Osteoblast (primary cell): ENCODE data around the gene DEDD2. TPM values are rescaled to one million over a fixed set of nuclear protein-coding genes. Genes with fewer than 3 reads are reported as not detected.

Source experiments
- DNase-seq: peaks from one replicate; pipeline ENCODE4 v3.0.0; 2011; ENCODE audit warnings: low spot score, mixed read lengths; ENCODE audit not compliant: insufficient read length; ENCODE audit errors: missing footprints
- H2AFZ ChIP-seq: 2 replicates; pipeline ENCODE4 v1.6.0; 2011; ENCODE audit warnings: mild to moderate bottlenecking, low read length
- H3K27ac ChIP-seq: 2 replicates; pipeline ENCODE4 v1.5.1; 2011; ENCODE audit warnings: mild to moderate bottlenecking, low read depth, low read length, moderate library complexity
- H3K27me3 ChIP-seq: 2 replicates; pipeline ENCODE4 v1.6.0; 2012; ENCODE audit warnings: mild to moderate bottlenecking, control low read depth, inconsistent platforms, low read length, moderate library complexity; ENCODE audit not compliant: insufficient read depth
- H3K36me3 ChIP-seq: 2 replicates; pipeline ENCODE4 v1.5.1; 2011; ENCODE audit warnings: mild to moderate bottlenecking, low read length, control low read depth, moderate library complexity; ENCODE audit not compliant: insufficient read depth
- H3K4me1 ChIP-seq: 2 replicates; pipeline ENCODE4 v1.5.1; 2011; ENCODE audit warnings: mild to moderate bottlenecking, low read length, control low read depth, moderate library complexity; ENCODE audit not compliant: insufficient read depth
- H3K4me2 ChIP-seq: 2 replicates; pipeline ENCODE4 v1.6.0; 2011; ENCODE audit warnings: mild to moderate bottlenecking, low read length; ENCODE audit not compliant: insufficient read depth
- H3K4me3 ChIP-seq: fragments of 200-600 bp; sonication (generic); 3 replicates; pipeline ENCODE4 v1.5.1; 2012; ENCODE audit warnings: mild to moderate bottlenecking, low read length, inconsistent platforms; ENCODE audit not compliant: insufficient read depth
- H3K79me2 ChIP-seq: 2 replicates; pipeline ENCODE4 v1.6.0; 2012; ENCODE audit warnings: mild to moderate bottlenecking, low read length, control low read depth, inconsistent platforms; ENCODE audit not compliant: insufficient read depth
- H3K9me3 ChIP-seq: 2 replicates; pipeline ENCODE4 v1.5.1; 2011; ENCODE audit warnings: low read depth, low read length, control low read depth
- H4K20me1 ChIP-seq: 2 replicates; pipeline ENCODE4 v1.6.0; 2012; ENCODE audit warnings: mild to moderate bottlenecking, low read length, control low read depth; ENCODE audit not compliant: insufficient read depth
- total RNA-seq: library from RNA; depleted of rRNA; stranded (reverse); fragments of >200 nt; gene quantifications from 2 replicates; pipeline ENCODE4 v1.2.3, GENCODE V29; 2012
- TF ChIP-seq, protein P1 (sequence below): IDR thresholded peaks from 2 replicates; pipeline ENCODE4 v1.5.1; 2011; ENCODE audit warnings: mild to moderate bottlenecking, low read depth, low read length, moderate library complexity; ENCODE audit errors: extremely low read depth

DEDD2 gene
- total RNA-seq, 1 donor: 19.9 TPM

DNA sequence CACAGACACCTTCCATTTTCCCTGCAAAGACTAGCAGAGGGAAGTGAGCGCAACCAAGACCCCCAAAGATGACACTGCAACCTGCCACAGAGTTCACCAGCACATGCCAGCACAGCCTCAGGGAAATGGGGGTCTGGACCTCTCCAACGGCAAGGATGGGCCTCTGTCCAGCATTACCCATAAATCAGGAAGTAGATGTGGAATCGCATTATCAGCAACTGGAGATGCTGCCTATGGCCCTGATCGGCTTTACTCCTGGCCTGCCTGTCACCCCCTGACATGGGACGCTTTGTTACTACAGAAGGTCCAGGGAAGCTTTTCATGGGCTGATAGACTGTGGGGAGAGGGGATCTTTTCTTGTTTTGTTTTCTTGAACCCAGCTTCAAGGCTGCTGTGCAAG, 43.8 kb downstream of the DEDD2 start:
- Histone ChIP-seq H3K4me3 (no peak overlapping the region), H3K79me2 (no peaks in the 10 kb centered on the region), H4K20me1 (no peaks in the 10 kb centered on the region), H3K9me3 (no peaks in the 10 kb centered on the region), H3K27ac (no peak overlapping the region), H3K4me1 (peaks cover 6% of the 10 kb centered on the region), H3K27me3 (peaks cover 43% of the 10 kb centered on the region), H3K36me3 (no peaks in the 10 kb centered on the region), H3K4me2 (no peak overlapping the region), H2AFZ (no peak overlapping the region)
- DNase-seq: no peak
- TF ChIP-seq, protein P1, sequence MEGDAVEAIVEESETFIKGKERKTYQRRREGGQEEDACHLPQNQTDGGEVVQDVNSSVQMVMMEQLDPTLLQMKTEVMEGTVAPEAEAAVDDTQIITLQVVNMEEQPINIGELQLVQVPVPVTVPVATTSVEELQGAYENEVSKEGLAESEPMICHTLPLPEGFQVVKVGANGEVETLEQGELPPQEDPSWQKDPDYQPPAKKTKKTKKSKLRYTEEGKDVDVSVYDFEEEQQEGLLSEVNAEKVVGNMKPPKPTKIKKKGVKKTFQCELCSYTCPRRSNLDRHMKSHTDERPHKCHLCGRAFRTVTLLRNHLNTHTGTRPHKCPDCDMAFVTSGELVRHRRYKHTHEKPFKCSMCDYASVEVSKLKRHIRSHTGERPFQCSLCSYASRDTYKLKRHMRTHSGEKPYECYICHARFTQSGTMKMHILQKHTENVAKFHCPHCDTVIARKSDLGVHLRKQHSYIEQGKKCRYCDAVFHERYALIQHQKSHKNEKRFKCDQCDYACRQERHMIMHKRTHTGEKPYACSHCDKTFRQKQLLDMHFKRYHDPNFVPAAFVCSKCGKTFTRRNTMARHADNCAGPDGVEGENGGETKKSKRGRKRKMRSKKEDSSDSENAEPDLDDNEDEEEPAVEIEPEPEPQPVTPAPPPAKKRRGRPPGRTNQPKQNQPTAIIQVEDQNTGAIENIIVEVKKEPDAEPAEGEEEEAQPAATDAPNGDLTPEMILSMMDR: no peak

DNA sequence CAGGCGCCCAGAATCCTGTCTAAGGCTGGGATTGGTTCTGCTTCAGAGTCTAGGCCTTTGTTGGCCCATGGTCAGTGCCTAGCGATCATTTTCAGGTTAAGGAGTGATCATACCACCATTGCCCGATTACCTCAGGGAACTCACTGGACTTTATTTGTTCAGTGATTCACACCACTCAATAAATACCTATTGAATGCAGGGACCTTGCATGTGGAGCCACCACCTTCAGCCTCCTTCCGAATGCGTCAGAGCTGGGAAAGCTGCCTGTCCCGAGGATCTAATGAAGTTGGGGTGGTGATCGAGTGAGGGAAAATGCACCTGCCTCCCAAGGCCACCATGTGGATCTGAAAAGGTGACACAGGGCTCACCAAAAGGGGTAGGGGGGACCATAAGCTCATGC, 45.2 kb downstream of the DEDD2 start:
- no peak overlapping the region for H3K4me3 ChIP-seq
- H3K79me2 ChIP-seq: no peaks in the 10 kb centered on the region
- DNase-seq: no peak
- H3K4me1 ChIP-seq: peaks cover 6% of the 10 kb centered on the region
- no peaks in the 10 kb centered on the region for H3K9me3 ChIP-seq
- no peak overlapping the region for H3K27ac ChIP-seq
- no peak overlapping the region for H3K4me2 ChIP-seq
- H3K27me3 ChIP-seq: peaks cover 36% of the 10 kb centered on the region
- H3K36me3 ChIP-seq: no peaks in the 10 kb centered on the region
- H2AFZ ChIP-seq: no peak overlapping the region
- H4K20me1 ChIP-seq: no peaks in the 10 kb centered on the region
- TF ChIP-seq, protein P1: no peak

DNA sequence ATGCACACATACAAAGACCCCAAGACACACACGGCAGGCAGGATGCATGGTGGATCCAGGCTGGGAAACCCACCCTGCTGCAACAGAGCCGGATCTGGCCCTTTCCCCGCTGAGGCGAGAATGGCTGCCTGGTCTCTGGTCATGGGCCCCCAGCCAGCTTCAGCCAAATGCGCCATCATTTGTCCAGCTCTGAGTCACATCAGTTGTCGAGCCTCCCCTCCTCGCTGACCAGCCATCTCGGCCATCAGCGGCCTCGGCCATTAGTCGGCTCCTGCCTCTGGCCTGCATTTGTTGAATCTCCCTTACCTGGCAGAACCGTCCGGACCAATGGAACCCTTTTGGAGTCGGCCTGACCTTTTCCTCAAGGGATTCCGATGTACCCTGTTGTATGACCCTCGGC, 46.8 kb downstream of the DEDD2 start:
- no peaks in the 10 kb centered on the region for H3K9me3 ChIP-seq
- H3K79me2 ChIP-seq: no peaks in the 10 kb centered on the region
- H3K27me3 ChIP-seq: peaks cover 34% of the 10 kb centered on the region
- H2AFZ ChIP-seq: no peak overlapping the region
- TF ChIP-seq, protein P1: no peak
- peaks cover under 1% of the 10 kb centered on the region for H3K4me1 ChIP-seq
- DNase-seq: no peak
- no peak overlapping the region for H3K4me2 ChIP-seq
- H3K4me3 ChIP-seq: no peak overlapping the region
- no peak overlapping the region for H3K27ac ChIP-seq
- no peaks in the 10 kb centered on the region for H4K20me1 ChIP-seq
- H3K36me3 ChIP-seq: no peaks in the 10 kb centered on the region

DNA sequence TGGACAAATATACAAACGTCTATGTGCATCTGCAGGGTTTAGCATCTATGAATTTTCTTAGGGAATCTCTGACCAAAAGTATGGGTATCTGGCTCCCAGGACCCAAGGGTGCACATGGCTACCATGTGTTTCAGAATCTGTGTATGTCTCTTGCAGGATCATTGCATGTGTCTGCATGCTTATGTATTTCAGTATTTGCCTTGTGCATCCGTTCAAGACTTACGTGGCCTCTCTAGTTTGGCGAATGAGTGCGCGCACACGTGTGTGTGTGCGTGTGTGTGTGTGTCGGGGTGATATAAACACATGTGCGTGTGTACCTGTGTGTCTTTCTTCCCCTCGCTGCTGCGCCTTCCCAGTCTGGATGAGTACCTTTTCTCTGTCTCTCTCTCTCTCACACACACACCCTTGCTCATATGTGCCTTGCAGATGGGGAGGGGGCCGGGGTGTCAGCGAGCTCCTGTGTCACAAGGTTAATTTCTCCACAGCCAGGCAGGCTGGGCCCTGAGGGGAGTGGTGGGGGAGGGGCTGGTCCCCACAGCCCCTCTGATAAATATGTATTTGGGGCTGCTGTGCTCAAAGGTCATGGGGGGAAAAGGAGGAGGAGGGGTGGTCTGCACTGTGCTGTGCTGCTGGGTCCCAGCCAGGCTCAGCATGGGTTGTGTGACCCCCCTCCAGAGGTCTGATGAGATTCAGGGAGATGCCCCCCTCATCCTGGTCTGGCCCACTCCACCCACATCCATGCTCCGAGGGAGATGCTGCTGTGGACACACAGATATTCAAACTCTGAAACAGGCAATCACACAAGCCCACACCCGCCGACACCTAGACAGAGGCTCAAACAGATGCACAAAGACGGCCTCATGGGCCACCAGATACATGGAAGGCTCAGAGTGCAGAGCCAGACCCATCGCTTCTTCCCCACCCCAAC, 47.7 kb downstream of the DEDD2 start:
- no peak overlapping the region for H3K27ac ChIP-seq
- TF ChIP-seq, protein P1: no peak
- no peak overlapping the region for H3K4me2 ChIP-seq
- H3K9me3 ChIP-seq: no peaks in the 10 kb centered on the region
- no peaks in the 10 kb centered on the region for H4K20me1 ChIP-seq
- no peak overlapping the region for H3K4me3 ChIP-seq
- H3K27me3 ChIP-seq: peaks cover 30% of the 10 kb centered on the region
- no peaks in the 10 kb centered on the region for H3K4me1 ChIP-seq
- no peaks in the 10 kb centered on the region for H3K79me2 ChIP-seq
- no peaks in the 10 kb centered on the region for H3K36me3 ChIP-seq
- no peak overlapping the region for H2AFZ ChIP-seq
- DNase-seq: no peak
